PC-3 (cell line): ENCODE results near the gene ADAM22.

Experiments
- EZH2 ChIP-seq: fragments of 300-600 bp; sonication (generic); IDR thresholded peaks from one replicate; pipeline ENCODE4 v1.6.1; 2017; ENCODE audit warnings: antibody characterized with exemption, mild to moderate bottlenecking, low read length; ENCODE audit not compliant: unreplicated experiment
- EZH2phosphoT487 ChIP-seq: fragments of 300-600 bp; sonication (generic); IDR thresholded peaks from 2 replicates; pipeline ENCODE4 v1.6.1; 2018; ENCODE audit warnings: mild to moderate bottlenecking, antibody characterized with exemption, low read length, borderline replicate concordance
- TF ChIP-seq, protein P1 (sequence below): fragments of 300-600 bp; sonication (generic); conservative IDR thresholded peaks from 2 replicates; pipeline ENCODE4 v1.5.1; 2017; ENCODE audit warnings: antibody characterized with exemption, low read depth, mild to moderate bottlenecking, low read length

DNA sequence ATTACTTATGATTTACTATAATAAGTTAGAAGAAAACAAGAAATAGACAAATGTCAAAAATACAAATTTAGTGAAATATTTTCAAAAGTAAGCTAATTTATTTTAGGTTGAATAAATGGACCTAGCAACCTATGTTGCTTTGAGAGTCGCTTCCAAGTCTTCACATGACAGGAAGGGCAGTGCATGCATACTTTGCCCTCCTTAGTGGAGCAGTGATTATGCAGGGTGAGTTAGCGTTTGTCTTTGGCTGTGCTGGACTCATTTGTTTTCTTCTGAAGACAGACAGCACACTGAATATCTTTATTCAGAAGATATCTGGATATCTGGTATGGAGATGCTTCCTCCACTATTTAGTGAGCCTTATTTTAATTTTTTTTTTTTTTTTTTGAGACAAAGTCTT is 183.3 kb downstream of the ADAM22 start:
- TF ChIP-seq, protein P1, sequence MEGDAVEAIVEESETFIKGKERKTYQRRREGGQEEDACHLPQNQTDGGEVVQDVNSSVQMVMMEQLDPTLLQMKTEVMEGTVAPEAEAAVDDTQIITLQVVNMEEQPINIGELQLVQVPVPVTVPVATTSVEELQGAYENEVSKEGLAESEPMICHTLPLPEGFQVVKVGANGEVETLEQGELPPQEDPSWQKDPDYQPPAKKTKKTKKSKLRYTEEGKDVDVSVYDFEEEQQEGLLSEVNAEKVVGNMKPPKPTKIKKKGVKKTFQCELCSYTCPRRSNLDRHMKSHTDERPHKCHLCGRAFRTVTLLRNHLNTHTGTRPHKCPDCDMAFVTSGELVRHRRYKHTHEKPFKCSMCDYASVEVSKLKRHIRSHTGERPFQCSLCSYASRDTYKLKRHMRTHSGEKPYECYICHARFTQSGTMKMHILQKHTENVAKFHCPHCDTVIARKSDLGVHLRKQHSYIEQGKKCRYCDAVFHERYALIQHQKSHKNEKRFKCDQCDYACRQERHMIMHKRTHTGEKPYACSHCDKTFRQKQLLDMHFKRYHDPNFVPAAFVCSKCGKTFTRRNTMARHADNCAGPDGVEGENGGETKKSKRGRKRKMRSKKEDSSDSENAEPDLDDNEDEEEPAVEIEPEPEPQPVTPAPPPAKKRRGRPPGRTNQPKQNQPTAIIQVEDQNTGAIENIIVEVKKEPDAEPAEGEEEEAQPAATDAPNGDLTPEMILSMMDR, result no peak
- TF ChIP-seq EZH2phosphoT487, result no peak
- no peak for TF ChIP-seq EZH2
